Muscle of leg (tissue), 11 donors: ENCODE results near the gene KATNAL1. TPM values are rescaled to one million over a fixed set of nuclear protein-coding genes. Genes with fewer than 3 reads are reported as not detected.

ENCODE experiments used
- DNase-seq: peaks from one replicate; pipeline ENCODE4 v3.0.0; 2013
- H3K27ac ChIP-seq: one replicate; pipeline ENCODE4 v1.5.1; 2013; ENCODE audit warnings: mild to moderate bottlenecking, low read length, control low read depth
- H3K27me3 ChIP-seq: one replicate; pipeline ENCODE4 v1.6.1; 2013; ENCODE audit warnings: low read length; ENCODE audit not compliant: control insufficient read depth, insufficient read depth
- H3K36me3 ChIP-seq: one replicate; pipeline ENCODE4 v1.6.1; 2013; ENCODE audit warnings: low read length; ENCODE audit not compliant: control insufficient read depth, insufficient read depth
- H3K4me1 ChIP-seq: one replicate; pipeline ENCODE4 v1.6.1; 2013; ENCODE audit warnings: low read length; ENCODE audit not compliant: control insufficient read depth, insufficient read depth
- H3K4me3 ChIP-seq: one replicate; pipeline ENCODE4 v1.5.1; 2013; ENCODE audit warnings: low read length, control low read depth
- H3K9me3 ChIP-seq: replicated peaks from 2 replicates; pipeline ENCODE4 v1.6.1; 2013; ENCODE audit warnings: low read depth, low read length; ENCODE audit not compliant: control insufficient read depth
- WGBS: methylation state at CpG from one replicate; pipeline ENCODE4 v1.1.5; 2013; ENCODE audit warnings: missing lambda C conversion rate; ENCODE audit not compliant: insufficient coverage; 5-methylcytosine and 5-hydroxymethylcytosine counted together
- polyA plus RNA-seq, 8 donors: library from polyadenylated mRNA; unstranded; fragments of 120-200 nt; gene quantifications; one replicate each; pipeline versions ENCODE4 v1.2.1 to v1.2.3, GENCODE V29; 2013; ENCODE audit warnings: inconsistent platforms in 1 of 8, low replicate concordance in 1 of 8; ENCODE audit not compliant: insufficient read length in 8 of 8, insufficient read depth in 1 of 8
- total RNA-seq: library from RNA; stranded (reverse); fragments of 120-200 nt; gene quantifications from one replicate; pipeline ENCODE4 v1.2.4, GENCODE V29; 2013

KATNAL1 gene
- total and polyA plus RNA-seq, 9 donors = 7.8 to 22.2 (median 11.7) TPM

GRCh38 chr13:30235216-30235615, 72.1 kb downstream of the KATNAL1 start:
- DNase-seq = no peak
- H3K9me3 ChIP-seq = no peaks in the 10 kb centered on the region
- H3K4me3 ChIP-seq = no peak overlapping the region
- H3K4me1 ChIP-seq = no peaks in the 10 kb centered on the region
- no peak overlapping the region for H3K27ac ChIP-seq
- WGBS = 93% methylated on average over 1 of the region's 1 CpG
- H3K36me3 ChIP-seq = peaks cover 2% of the 10 kb centered on the region
- H3K27me3 ChIP-seq = no peaks in the 10 kb centered on the region

- WGBS = no CpG with 5 or more reads among the region's 2 CpGs
- Histone ChIP-seq H3K9me3 (no peaks in the 10 kb centered on the region), H3K27ac (no peak overlapping the region), H3K4me1 (no peaks in the 10 kb centered on the region), H3K27me3 (no peaks in the 10 kb centered on the region), H3K36me3 (peaks cover 2% of the 10 kb centered on the region), H3K4me3 (no peak overlapping the region)
- no peak for DNase-seq
Observed at GRCh38 chr13:30234619-30235162, 72.7 kb downstream of the KATNAL1 start.

- Histone ChIP-seq H3K27ac (no peak overlapping the region), H3K27me3 (no peaks in the 10 kb centered on the region), H3K4me1 (no peaks in the 10 kb centered on the region), H3K9me3 (peaks cover 11% of the 10 kb centered on the region), H3K36me3 (peaks cover 36% of the 10 kb centered on the region), H3K4me3 (no peak overlapping the region)
- no peak for DNase-seq
Observed at GRCh38 chr13:30224732-30225131, 82.6 kb downstream of the KATNAL1 start.

DNA sequence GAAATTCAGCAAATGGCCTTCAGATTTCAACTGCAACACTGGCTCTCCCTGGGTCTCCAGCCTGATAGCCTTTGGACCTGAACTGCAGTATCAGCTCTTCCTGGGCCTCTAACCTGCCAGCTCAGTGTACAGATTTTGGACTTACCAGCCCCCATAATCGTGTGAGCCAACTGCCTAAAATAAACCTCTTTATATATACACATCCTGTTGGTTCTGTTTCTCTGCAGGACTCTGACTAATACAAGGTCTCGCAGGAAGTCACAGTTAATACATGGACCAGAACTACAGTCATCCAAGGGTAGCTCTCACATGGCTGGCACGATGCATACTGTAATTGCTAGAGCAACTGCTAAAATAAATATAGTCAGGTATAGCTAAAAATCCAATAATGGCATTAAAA, 85.1 kb downstream of the KATNAL1 start:
- no peak for DNase-seq
- Histone ChIP-seq H3K4me3 (no peak overlapping the region), H3K9me3 (peaks cover 11% of the 10 kb centered on the region), H3K27me3 (no peaks in the 10 kb centered on the region), H3K4me1 (no peaks in the 10 kb centered on the region), H3K27ac (no peak overlapping the region), H3K36me3 (peaks cover 28% of the 10 kb centered on the region)
- 73% methylated on average over 1 of the region's 3 CpGs for WGBS

DNA sequence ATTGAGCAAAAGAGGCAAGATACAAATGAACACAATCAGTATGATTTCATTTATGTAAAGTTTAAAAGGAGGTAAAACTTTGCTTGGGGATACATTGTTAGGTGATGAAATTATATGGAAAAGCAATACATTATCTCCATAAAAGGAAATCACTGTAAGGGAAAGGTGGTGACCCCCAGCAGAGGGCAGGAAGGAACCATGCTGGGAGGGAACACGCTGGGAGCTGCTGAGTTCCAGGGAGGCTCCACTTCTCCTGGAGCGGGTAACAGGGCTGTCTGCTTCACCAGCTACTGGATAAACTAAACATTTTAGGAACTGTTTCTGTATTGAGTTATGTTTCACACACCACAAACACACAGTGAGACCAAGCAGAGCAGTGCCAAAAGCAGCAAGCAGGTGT, 91.2 kb downstream of the KATNAL1 start:
- Histone ChIP-seq H3K4me3 (no peak overlapping the region), H3K4me1 (no peaks in the 10 kb centered on the region), H3K36me3 (peaks cover 11% of the 10 kb centered on the region), H3K27ac (no peak overlapping the region), H3K27me3 (no peaks in the 10 kb centered on the region), H3K9me3 (no peaks in the 10 kb centered on the region)
- DNase-seq = no peak
- no CpG with 5 or more reads among the region's 2 CpGs for WGBS

GRCh38 chr13:30212256-30212655, 95.1 kb downstream of the KATNAL1 start:
- 95% methylated on average over 5 of the region's 7 CpGs for WGBS
- no peak for DNase-seq
- Histone ChIP-seq H3K4me1 (no peaks in the 10 kb centered on the region), H3K9me3 (no peaks in the 10 kb centered on the region), H3K27ac (no peak overlapping the region), H3K27me3 (no peaks in the 10 kb centered on the region), H3K36me3 (peaks cover 14% of the 10 kb centered on the region), H3K4me3 (no peak overlapping the region)

DNA sequence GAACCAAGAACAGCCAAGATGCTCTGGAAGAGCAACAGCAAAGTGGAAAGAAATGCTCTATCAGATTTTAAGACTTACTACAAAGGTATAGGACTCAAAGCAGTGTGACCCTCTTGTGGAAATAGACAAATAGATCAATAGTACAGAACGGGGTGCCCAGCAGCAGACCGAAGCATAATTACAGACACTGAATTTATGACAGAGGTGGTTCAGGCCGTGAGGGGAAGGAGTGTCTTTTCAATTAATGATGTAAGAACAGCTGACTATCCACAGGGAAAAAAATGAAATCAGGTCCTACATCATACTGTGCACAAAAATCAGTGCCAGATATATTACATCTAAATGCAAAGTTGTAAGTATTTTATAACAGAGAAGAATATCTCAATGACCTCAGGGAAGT, 95.6 kb downstream of the KATNAL1 start:
- no peak overlapping the region for H3K27ac ChIP-seq
- no peaks in the 10 kb centered on the region for H3K4me1 ChIP-seq
- no peaks in the 10 kb centered on the region for H3K27me3 ChIP-seq
- H3K9me3 ChIP-seq = no peaks in the 10 kb centered on the region
- WGBS = no CpG with 5 or more reads among the region's 3 CpGs
- no peak for DNase-seq
- peaks cover 14% of the 10 kb centered on the region for H3K36me3 ChIP-seq
- no peak overlapping the region for H3K4me3 ChIP-seq

- no peaks in the 10 kb centered on the region for H3K4me1 ChIP-seq
- no peak for DNase-seq
- WGBS = no CpG with 5 or more reads among the region's 3 CpGs
- H3K27me3 ChIP-seq = no peaks in the 10 kb centered on the region
- H3K36me3 ChIP-seq = peaks cover 5% of the 10 kb centered on the region
- H3K27ac ChIP-seq = no peak overlapping the region
- H3K9me3 ChIP-seq = no peaks in the 10 kb centered on the region
- H3K4me3 ChIP-seq = no peak overlapping the region
Observed at GRCh38 chr13:30204564-30204963, 102.8 kb downstream of the KATNAL1 start.

DNA sequence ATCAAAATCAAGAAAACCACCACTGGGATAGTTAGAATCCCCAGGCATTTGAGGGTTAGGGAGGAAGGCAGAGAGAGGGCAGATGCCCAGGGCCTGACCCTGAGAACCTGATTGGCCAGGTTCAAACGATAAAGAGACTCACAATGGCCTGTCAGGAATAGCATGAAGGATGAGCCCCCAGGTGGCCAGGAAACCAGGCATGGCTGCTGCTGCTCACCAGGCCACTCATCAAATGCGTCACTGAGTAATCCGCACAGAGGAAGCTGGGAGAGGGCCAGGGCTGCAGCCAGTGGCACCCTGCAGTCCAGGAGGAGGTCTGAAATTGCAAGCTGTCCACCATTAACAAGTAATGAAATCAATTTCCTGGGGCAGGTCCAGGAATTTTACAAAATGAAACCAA, 111.3 kb downstream of the KATNAL1 start:
- 57% methylated on average over 3 of the region's 3 CpGs for WGBS
- H3K36me3 ChIP-seq = peaks cover 3% of the 10 kb centered on the region
- H3K9me3 ChIP-seq = no peaks in the 10 kb centered on the region
- H3K27ac ChIP-seq = no peak overlapping the region
- no peaks in the 10 kb centered on the region for H3K4me1 ChIP-seq
- H3K4me3 ChIP-seq = no peak overlapping the region
- H3K27me3 ChIP-seq = no peaks in the 10 kb centered on the region
- no peak for DNase-seq

DNA sequence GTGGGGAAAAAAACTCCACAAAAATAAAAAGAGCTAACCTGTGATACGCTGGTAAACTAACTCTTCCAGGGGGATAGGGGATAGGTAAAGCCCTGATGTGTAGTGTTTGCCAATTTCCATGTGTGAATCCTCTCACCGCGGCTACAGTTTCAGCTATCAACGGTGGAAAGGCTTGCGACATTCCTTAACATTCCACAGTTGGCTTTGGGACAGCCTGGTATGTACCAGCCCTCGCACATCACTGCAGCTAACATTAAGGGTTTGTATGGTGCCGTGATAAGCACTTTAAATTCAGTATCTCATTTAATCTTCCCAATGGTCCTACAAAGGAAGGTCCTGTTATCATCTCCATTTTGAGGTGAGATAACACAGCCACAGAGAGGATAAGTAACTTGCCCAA, 112.4 kb downstream of the KATNAL1 start:
- Histone ChIP-seq H3K9me3 (no peaks in the 10 kb centered on the region), H3K36me3 (peaks cover 3% of the 10 kb centered on the region), H3K27me3 (no peaks in the 10 kb centered on the region), H3K4me3 (no peak overlapping the region), H3K27ac (no peak overlapping the region), H3K4me1 (no peaks in the 10 kb centered on the region)
- no peak for DNase-seq
- WGBS = 72% methylated on average over 4 of the region's 7 CpGs
